ENCODE measurements around the gene CATSPERD. TPM values are rescaled to one million over a fixed set of nuclear protein-coding genes. Genes with fewer than 3 reads are reported as not detected.

Gene CATSPERD
- total RNA-seq, 1 donor from 2014 or later = not detected

DNA sequence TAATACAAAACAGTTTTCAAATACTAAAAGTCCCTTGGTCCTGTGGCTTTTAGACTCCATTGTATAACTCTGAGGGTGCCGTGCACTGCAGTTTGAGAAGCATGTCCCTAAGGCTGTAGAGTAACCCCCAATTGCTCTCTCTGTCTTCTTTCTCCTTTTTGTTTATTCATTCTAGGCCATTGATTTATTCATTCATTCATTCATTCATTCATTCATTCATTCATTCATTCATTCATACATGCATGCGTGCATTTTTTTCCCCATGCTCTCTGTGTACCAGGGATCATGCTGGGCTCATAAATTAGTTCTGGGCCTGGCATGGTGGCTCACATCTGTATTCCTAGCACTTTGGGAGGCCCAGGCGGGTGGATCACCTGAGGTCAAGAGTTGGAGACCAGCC lies 44.8 kb downstream of the CATSPERD start:
- no peak overlapping the region for H3K4me3 ChIP-seq (ENCODE audit: low read depth, low read length)
- TF ChIP-seq, protein P1, sequence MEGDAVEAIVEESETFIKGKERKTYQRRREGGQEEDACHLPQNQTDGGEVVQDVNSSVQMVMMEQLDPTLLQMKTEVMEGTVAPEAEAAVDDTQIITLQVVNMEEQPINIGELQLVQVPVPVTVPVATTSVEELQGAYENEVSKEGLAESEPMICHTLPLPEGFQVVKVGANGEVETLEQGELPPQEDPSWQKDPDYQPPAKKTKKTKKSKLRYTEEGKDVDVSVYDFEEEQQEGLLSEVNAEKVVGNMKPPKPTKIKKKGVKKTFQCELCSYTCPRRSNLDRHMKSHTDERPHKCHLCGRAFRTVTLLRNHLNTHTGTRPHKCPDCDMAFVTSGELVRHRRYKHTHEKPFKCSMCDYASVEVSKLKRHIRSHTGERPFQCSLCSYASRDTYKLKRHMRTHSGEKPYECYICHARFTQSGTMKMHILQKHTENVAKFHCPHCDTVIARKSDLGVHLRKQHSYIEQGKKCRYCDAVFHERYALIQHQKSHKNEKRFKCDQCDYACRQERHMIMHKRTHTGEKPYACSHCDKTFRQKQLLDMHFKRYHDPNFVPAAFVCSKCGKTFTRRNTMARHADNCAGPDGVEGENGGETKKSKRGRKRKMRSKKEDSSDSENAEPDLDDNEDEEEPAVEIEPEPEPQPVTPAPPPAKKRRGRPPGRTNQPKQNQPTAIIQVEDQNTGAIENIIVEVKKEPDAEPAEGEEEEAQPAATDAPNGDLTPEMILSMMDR (IDR thresholded peaks at IDR 0.05; ENCODE audit: insufficient read depth, low read length, severe bottlenecking) = no peak
- H3K27me3 ChIP-seq (ENCODE audit: control insufficient read depth, insufficient read depth, low read length) = no peaks in the 10 kb centered on the region
- DNase-seq (ENCODE audit: low read depth) (no peak), FAIRE-seq (no peak)
- H3K36me3 ChIP-seq (ENCODE audit: control insufficient read depth, insufficient read depth, low read length) = no peaks in the 10 kb centered on the region

DNA sequence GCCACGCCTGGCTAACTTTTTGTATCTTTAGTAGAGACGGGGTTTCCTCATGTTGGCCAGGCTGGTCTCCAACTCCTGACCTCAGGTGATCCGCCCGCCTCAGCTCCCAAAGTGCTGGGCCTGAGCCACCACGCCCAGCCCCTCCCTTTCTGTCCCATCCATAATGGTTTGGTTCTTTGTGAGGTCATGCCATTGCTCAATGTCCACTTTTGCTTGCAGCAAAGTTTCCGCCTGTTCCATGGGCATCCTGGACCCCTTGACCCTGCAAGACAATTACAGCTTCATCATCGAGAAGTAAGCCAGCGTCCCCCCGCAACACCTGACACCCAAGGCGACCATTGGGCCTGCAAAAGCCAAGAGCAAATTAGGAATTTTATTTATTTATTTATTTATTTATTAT lies 47.5 kb downstream of the CATSPERD start:
- FAIRE-seq (no peak), DNase-seq (ENCODE audit: low read depth) (no peak)
- Histone ChIP-seq H3K27me3 (ENCODE audit: control insufficient read depth, insufficient read depth, low read length) (no peaks in the 10 kb centered on the region), H3K4me3 (ENCODE audit: low read depth, low read length) (no peak overlapping the region), H3K36me3 (ENCODE audit: control insufficient read depth, insufficient read depth, low read length) (no peaks in the 10 kb centered on the region)
- TF ChIP-seq, protein P1 (IDR thresholded peaks at IDR 0.05; ENCODE audit: insufficient read depth, low read length, severe bottlenecking) = no peak

DNA sequence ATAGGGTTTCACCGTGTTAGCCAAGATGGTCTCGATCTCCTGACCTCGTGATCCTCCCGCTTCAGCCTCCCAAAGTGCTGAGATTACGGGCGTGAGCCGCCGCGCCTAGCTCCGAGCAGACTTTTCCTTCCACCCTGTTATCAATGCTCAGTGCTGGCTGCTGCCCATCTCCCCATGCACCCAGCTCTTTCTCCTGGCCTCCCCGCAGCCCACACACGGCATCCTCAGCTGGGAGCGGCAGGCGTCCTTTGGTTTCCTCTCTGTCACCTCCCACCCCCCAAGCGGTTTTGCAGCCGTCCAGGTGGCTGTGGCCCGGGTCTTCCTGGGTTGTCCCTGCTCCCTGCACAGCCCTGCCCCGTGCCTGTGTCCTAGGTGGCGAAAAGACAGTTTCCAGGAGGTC lies 52.0 kb downstream of the CATSPERD start:
- Histone ChIP-seq H3K36me3 (ENCODE audit: control insufficient read depth, insufficient read depth, low read length) (no peaks in the 10 kb centered on the region), H3K4me3 (ENCODE audit: low read depth, low read length) (no peak overlapping the region), H3K27me3 (ENCODE audit: control insufficient read depth, insufficient read depth, low read length) (no peaks in the 10 kb centered on the region)
- no peak for FAIRE-seq
- no peak for DNase-seq (ENCODE audit: low read depth)
- TF ChIP-seq, protein P1 (IDR thresholded peaks at IDR 0.05; ENCODE audit: insufficient read depth, low read length, severe bottlenecking) = no peak

DNA sequence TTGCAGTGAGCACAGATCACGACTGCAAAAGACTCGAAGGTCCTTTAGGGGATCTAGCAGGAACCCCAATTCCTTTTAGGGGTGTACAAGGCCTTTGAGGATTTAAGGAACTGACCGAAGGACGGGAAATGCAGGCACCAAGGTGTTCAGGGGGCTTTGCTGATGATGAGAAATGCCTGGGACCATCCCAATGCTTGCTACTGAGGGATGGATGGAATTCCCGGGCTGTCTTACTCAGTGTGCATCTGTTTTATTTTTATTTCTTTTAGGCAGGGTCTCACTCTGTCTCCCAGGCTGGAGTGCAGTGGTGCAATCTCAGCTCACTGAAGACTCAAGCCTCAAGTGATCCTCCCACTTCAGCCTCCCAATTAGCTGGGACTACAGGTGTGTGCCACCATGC lies 52.8 kb downstream of the CATSPERD start:
- no peak for FAIRE-seq

DNA sequence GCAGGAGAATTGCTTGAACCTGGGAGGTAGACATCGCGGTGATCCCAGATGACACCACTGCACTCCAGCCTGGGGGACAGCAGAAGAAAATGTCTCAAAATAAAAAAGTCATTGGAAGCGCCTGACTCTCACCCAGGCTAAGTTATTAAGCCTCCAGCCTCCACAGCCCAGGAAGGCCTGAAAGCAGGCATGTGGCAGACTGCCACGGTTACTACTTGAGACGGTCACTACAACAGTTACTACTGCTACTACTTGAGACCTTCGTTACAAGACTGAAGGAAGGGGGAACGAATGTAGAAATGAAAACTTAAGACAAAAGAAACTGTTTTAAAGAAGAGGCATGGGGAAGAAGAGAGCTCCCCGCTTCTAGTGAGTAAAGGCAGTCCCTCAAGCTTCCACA lies 54.5 kb downstream of the CATSPERD start:
- no peak for DNase-seq (ENCODE audit: low read depth)
- Histone ChIP-seq H3K36me3 (ENCODE audit: control insufficient read depth, insufficient read depth, low read length) (no peaks in the 10 kb centered on the region), H3K4me3 (ENCODE audit: low read depth, low read length) (no peak overlapping the region), H3K27me3 (ENCODE audit: control insufficient read depth, insufficient read depth, low read length) (no peaks in the 10 kb centered on the region)
- TF ChIP-seq, protein P1 (IDR thresholded peaks at IDR 0.05; ENCODE audit: insufficient read depth, low read length, severe bottlenecking) = no peak
- no peak for FAIRE-seq

More for the DNA sequence above, 52.8 kb downstream of the CATSPERD start:
- no peaks in the 10 kb centered on the region for H3K36me3 ChIP-seq (ENCODE audit: control insufficient read depth, insufficient read depth, low read length)
- no peaks in the 10 kb centered on the region for H3K27me3 ChIP-seq (ENCODE audit: control insufficient read depth, insufficient read depth, low read length)
- TF ChIP-seq, protein P1 (IDR thresholded peaks at IDR 0.05; ENCODE audit: insufficient read depth, low read length, severe bottlenecking) = no peak
- no peak for DNase-seq (ENCODE audit: low read depth)
- H3K4me3 ChIP-seq (ENCODE audit: low read depth, low read length) = no peak overlapping the region

DNA sequence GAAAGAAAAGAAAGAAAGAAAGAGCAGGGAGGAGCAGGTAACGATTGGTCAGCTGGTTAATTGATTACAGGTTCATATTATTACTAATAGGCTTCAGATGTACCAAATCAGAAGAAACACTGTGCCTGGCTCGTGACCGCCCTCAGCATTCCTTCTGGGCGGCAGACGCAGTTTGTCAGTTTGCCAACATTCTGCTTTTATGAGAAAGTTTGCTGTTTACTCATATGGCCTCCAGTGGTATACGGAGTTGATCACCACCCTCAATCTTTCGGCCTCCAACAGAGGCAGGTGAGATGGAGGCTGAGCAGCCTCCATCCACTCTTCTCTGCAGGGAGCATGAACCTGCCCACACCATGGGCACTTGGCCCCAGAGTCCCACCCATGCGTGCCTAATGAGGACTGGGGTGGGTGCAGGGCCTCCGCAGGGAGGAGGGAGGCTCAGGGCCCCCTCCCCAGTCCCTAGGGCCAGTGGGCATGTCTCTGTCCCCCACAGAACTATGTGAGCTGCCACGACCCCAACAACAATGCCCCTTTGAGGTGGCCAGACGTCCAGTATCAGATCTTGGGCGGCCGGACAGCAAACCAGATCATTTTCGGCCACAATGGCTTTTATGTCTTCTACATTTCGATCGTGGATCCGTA lies 55.4 kb downstream of the CATSPERD start:
- Histone ChIP-seq H3K36me3 (ENCODE audit: control insufficient read depth, insufficient read depth, low read length) (no peaks in the 10 kb centered on the region), H3K27me3 (ENCODE audit: control insufficient read depth, insufficient read depth, low read length) (no peaks in the 10 kb centered on the region), H3K4me3 (ENCODE audit: low read depth, low read length) (no peak overlapping the region)
- FAIRE-seq (no peak), DNase-seq (ENCODE audit: low read depth) (peak; percentile 21)
- TF ChIP-seq, protein P1 (IDR thresholded peaks at IDR 0.05; ENCODE audit: insufficient read depth, low read length, severe bottlenecking) = no peak

Data from bronchial epithelial cell (primary cell).